Upper lobe of right lung (tissue), 1 donor: ENCODE results near the gene APBB3. TPM values are rescaled to one million over a fixed set of nuclear protein-coding genes. Genes with fewer than 3 reads are reported as not detected.

Experiments
- ATAC-seq: fragments of 200-7000 bp; cut with Tn5 transposase; one replicate; pipeline ENCODE4 v1.9.1; 2020; ENCODE audit warnings: mild to moderate bottlenecking, moderate library complexity
- DNase-seq: peaks from one replicate; pipeline ENCODE4 v3.0.0-alpha.2; 2020
- H3K27ac ChIP-seq: fragments of 200-600 bp; one replicate; pipeline ENCODE4 v1.8.0; 2022
- H3K27me3 ChIP-seq: fragments of 200-600 bp; one replicate; pipeline ENCODE4 v1.8.0; 2022; ENCODE audit warnings: mild to moderate bottlenecking
- H3K36me3 ChIP-seq: fragments of 200-600 bp; one replicate; pipeline ENCODE4 v1.8.0; 2022
- H3K4me1 ChIP-seq: fragments of 200-600 bp; one replicate; pipeline ENCODE4 v1.8.0; 2022
- H3K4me3 ChIP-seq: fragments of 200-600 bp; one replicate; pipeline ENCODE4 v1.8.0; 2022; ENCODE audit warnings: mild to moderate bottlenecking
- H3K9me3 ChIP-seq: fragments of 200-600 bp; one replicate; pipeline ENCODE4 v1.8.0; 2022
- intact Hi-C: fragments of 100-400 bp; cut with DNase I; formaldehyde crosslinking; loops from one replicate; pipeline ENCODE4 v1.11.0; 2022
- total RNA-seq: library from RNA; stranded (reverse); fragmentation: NEBNext Ultra II Directional; extraction: Animal tissue kit (Norgen Biotek cat#: 25700); gene quantifications from one replicate; pipeline ENCODE4 v1.2.1, GENCODE V29; 2021
- TF ChIP-seq, protein P1 (sequence below): fragments of 200-600 bp; IDR thresholded peaks from one replicate; pipeline ENCODE4 v1.8.0; 2022; ENCODE audit warnings: antibody characterized with exemption
- donor health status: DM: no; HTN: yes; CAD: no; lungs with severe emphysema.

The APBB3 gene
- total RNA-seq, 1 donor from 2014 or later = 25.8 TPM

DNA sequence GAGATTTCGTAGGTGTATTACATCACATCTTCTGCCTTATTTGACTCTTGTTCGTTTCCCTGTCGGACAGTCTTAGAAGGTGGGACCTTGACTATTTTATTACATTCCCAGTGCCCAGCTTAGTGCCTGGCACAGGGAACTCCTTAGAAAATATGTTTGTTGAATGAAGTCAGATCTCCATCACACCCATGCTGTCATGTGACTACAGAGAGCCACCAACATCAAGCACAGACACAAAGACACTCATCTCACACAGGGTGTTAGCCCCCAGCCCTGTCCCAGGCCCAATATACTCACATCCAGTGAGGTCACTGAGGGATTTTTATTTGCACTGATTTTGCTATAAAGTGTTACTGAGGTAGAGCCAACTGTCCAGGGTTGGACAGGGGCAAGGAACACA lies 6.4 kb downstream of the APBB3 start:
- intact Hi-C loops = no loop called here
- H3K9me3 ChIP-seq = no peaks in the 10 kb centered on the region
- peak overlapping the region; percentile 95 for H3K27ac ChIP-seq
- TF ChIP-seq, protein P1, sequence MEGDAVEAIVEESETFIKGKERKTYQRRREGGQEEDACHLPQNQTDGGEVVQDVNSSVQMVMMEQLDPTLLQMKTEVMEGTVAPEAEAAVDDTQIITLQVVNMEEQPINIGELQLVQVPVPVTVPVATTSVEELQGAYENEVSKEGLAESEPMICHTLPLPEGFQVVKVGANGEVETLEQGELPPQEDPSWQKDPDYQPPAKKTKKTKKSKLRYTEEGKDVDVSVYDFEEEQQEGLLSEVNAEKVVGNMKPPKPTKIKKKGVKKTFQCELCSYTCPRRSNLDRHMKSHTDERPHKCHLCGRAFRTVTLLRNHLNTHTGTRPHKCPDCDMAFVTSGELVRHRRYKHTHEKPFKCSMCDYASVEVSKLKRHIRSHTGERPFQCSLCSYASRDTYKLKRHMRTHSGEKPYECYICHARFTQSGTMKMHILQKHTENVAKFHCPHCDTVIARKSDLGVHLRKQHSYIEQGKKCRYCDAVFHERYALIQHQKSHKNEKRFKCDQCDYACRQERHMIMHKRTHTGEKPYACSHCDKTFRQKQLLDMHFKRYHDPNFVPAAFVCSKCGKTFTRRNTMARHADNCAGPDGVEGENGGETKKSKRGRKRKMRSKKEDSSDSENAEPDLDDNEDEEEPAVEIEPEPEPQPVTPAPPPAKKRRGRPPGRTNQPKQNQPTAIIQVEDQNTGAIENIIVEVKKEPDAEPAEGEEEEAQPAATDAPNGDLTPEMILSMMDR = no peak
- H3K27me3 ChIP-seq = no peaks in the 10 kb centered on the region
- DNase-seq (no peak), ATAC-seq (no peak)
- H3K36me3 ChIP-seq = peaks cover 16% of the 10 kb centered on the region
- no peak overlapping the region for H3K4me3 ChIP-seq
- H3K4me1 ChIP-seq = peaks cover 24% of the 10 kb centered on the region

DNA sequence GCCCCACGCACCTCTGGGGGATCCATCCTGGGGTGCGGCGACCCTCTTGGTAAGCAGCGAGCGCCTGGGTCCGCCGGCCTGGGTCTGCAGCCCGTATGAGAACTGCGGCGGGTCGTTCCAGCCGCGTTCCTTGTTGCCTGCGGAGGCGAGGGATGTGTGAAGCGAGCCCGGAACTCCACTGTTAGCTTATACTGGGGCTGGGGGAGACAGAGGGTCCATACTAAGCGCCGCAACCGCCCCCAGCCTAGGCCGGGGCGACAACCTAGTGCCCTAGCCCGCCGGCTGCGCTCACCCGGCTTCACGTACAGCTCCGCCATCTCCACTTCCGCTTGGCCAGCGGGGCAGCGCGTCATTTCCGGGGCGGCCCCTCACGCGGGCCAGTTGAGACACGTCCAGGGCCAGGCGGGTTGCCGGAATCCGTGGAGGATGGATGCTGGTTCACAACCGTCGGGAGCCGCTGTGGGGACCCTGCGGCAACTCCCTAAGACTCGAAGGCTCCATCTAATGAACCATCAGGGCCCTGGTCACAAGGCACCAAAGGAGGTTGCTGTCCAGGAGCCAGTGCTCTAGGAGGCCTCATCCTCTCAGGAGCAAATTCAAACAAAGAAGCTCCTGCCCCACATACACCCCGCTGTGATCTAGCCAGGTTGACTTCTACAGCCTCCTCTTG lies 7.1 kb downstream of the APBB3 start, which contains the start of gene SRA1:
SRA1 (minus strand) TSS at position 338 of the 670 bp plus-strand sequence; CDS start at position 317, 21 bp downstream.
- Histone ChIP-seq H3K27ac (peak within 1 kb of the TSS; percentile 95), H3K36me3 (peaks cover 22% of the 10 kb centered on the region), H3K4me1 (peaks cover 24% of the 10 kb centered on the region), H3K4me3 (peak within 1 kb of the TSS; percentile 86), H3K27me3 (no peaks in the 10 kb centered on the region), H3K9me3 (no peaks in the 10 kb centered on the region)
- DNase-seq (peak; percentile 97), ATAC-seq (peak; percentile 97)
- TF ChIP-seq, protein P1 = no peak
- intact Hi-C loops = no loop called here

GRCh38 chr5:140556438-140556837 lies 8.0 kb downstream of the APBB3 start:
- ATAC-seq = no peak
- Histone ChIP-seq H3K9me3 (no peaks in the 10 kb centered on the region), H3K4me1 (peaks cover 24% of the 10 kb centered on the region), H3K27ac (peak overlapping the region; percentile 95), H3K27me3 (no peaks in the 10 kb centered on the region), H3K4me3 (peak overlapping the region; percentile 86), H3K36me3 (peaks cover 25% of the 10 kb centered on the region)
- no peak for DNase-seq
- intact Hi-C loops = no loop called here
- TF ChIP-seq, protein P1 = no peak

GRCh38 chr5:140555747-140556312 lies 8.6 kb downstream of the APBB3 start:
- Histone ChIP-seq H3K9me3 (no peaks in the 10 kb centered on the region), H3K27me3 (no peaks in the 10 kb centered on the region), H3K4me3 (peak overlapping the region; percentile 86), H3K27ac (no peak overlapping the region), H3K4me1 (peaks cover 24% of the 10 kb centered on the region), H3K36me3 (peaks cover 28% of the 10 kb centered on the region)
- DNase-seq (no peak), ATAC-seq (no peak)
- intact Hi-C loops = no loop called here
- TF ChIP-seq, protein P1 = no peak

DNA sequence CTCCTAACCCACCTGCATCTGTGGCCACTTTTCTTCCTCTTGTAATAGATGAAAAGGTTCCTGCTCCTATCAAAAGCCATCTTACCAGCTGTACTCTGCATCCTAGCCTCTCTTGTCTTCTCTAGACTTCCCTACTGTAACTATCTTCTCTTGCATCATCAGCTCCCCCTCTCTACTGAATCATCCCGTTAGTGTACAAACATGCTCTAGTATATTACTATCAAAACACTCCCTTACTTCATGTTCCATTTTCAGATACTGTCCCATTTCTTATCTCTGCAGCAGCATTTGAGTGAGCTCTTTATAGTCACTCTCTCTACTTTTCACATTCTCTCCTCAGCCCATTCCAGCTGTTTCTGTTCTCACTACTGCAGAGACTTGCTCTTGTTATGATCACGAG lies 9.9 kb downstream of the APBB3 start:
- H3K4me1 ChIP-seq = peaks cover 30% of the 10 kb centered on the region
- H3K4me3 ChIP-seq = no peak overlapping the region
- no peak overlapping the region for H3K27ac ChIP-seq

More for the DNA sequence above, 9.9 kb downstream of the APBB3 start:
- ATAC-seq (no peak), DNase-seq (no peak)
- Histone ChIP-seq H3K9me3 (no peaks in the 10 kb centered on the region), H3K27me3 (no peaks in the 10 kb centered on the region), H3K36me3 (peaks cover 42% of the 10 kb centered on the region)
- TF ChIP-seq, protein P1 = no peak
- intact Hi-C loops = no loop called here
